Mucosa of descending colon (tissue), 3 donors: ENCODE measurements around the gene VPREB3. TPM values are rescaled to one million over a fixed set of nuclear protein-coding genes. Genes with fewer than 3 reads are reported as not detected.

Experiments used
- ATAC-seq: fragments of 200-7000 bp; cut with Tn5 transposase; one replicate; pipeline ENCODE4 v1.9.1; 2020; ENCODE audit warnings: mild to moderate bottlenecking, moderate library complexity
- DNase-seq, 3 donors: peaks; one replicate each; pipeline ENCODE4 v3.0.0-alpha.2; 2020
- H3K36me3 ChIP-seq: fragments of 200-600 bp; one replicate; pipeline ENCODE4 v1.8.0; 2021; ENCODE audit warnings: low read depth, mild to moderate bottlenecking
- H3K4me1 ChIP-seq: fragments of 200-600 bp; one replicate; pipeline ENCODE4 v1.8.0; 2021; ENCODE audit warnings: low read depth, mild to moderate bottlenecking
- H3K4me3 ChIP-seq: fragments of 200-600 bp; one replicate; pipeline ENCODE4 v1.8.0; 2021; ENCODE audit warnings: mild to moderate bottlenecking
- H3K9me3 ChIP-seq: fragments of 200-600 bp; one replicate; pipeline ENCODE4 v1.8.0; 2021; ENCODE audit warnings: mild to moderate bottlenecking
- CTCF ChIP-seq: fragments of 200-600 bp; IDR thresholded peaks from one replicate; pipeline ENCODE4 v1.8.0; 2022; ENCODE audit warnings: antibody characterized with exemption, mild to moderate bottlenecking
- intact Hi-C, 2 donors: fragments of 100-400 bp; cut with DNase I in 1 of 2; cut with micrococcal nuclease in 1 of 2; formaldehyde crosslinking; loops; one replicate each; pipeline versions ENCODE4 v1.11.0 to v1.11.1; 2022; cut with DNase I, micrococcal nuclease
- total RNA-seq, 3 donors: library from RNA; stranded (reverse); fragmentation: NEBNext Ultra II Directional in 2 of 3; extraction: Animal tissue kit (Norgen Biotek cat#: 25700) in 2 of 3; gene quantifications; one replicate each; pipeline versions ENCODE4 v1.2.1 to v1.2.4, GENCODE V29; 2021 to 2023
- donor health status: DM: no; HTN: no; CAD: no; lungs with moderate emphysema.
- donor health status: DM: no; HTN: no; CAD: no.
- donor health status: DM: no; HTN: yes; CAD: no.

Gene VPREB3
- total RNA-seq, 3 donors from 2014 or later: 0.79 to 1.8 (median 1.2) TPM

GRCh38 chr22:23705358-23705757, 48.9 kb downstream of the VPREB3 start:
- H3K4me3 ChIP-seq: no peak overlapping the region
- no peak for TF ChIP-seq CTCF
- DNase-seq (no peak), ATAC-seq (no peak)
- no peaks in the 10 kb centered on the region for H3K9me3 ChIP-seq
- intact Hi-C loops: no loop called here
- peaks cover 3% of the 10 kb centered on the region for H3K36me3 ChIP-seq
- no peaks in the 10 kb centered on the region for H3K4me1 ChIP-seq

- Histone ChIP-seq H3K9me3 (no peaks in the 10 kb centered on the region), H3K4me3 (no peak overlapping the region), H3K4me1 (no peaks in the 10 kb centered on the region), H3K36me3 (peaks cover 3% of the 10 kb centered on the region)
- intact Hi-C loops: no loop called here
- no peak for ATAC-seq
- no peak for DNase-seq
- no peak for TF ChIP-seq CTCF
These were observed 49.4 kb downstream of the VPREB3 start for GRCh38 chr22:23704829-23705228.

GRCh38 chr22:23704062-23704461, 50.2 kb downstream of the VPREB3 start:
- no peak overlapping the region for H3K4me3 ChIP-seq
- intact Hi-C loops: no loop called here
- H3K9me3 ChIP-seq: no peaks in the 10 kb centered on the region
- H3K4me1 ChIP-seq: no peaks in the 10 kb centered on the region
- TF ChIP-seq CTCF: no peak
- DNase-seq (no peak), ATAC-seq (no peak)
- peaks cover 3% of the 10 kb centered on the region for H3K36me3 ChIP-seq

Other genes with a start within 250 kb of the VPREB3 start
- gene IGLL1, start 174.1 kb downstream of the VPREB3 start, total RNA-seq: not detected
- gene DRICH1, start 122.1 kb downstream of the VPREB3 start, total RNA-seq: 1 to 10 TPM in 1 of 3 donors, under 1 TPM in 2; 0.65 to 1.9 (median 0.85) TPM
- gene RGL4, start 63.4 kb downstream of the VPREB3 start, total RNA-seq: under 1 TPM in 2 of 3 donors, not detected in 1; 0.29 to 0.34 TPM
- gene ZNF70, start 3.3 kb downstream of the VPREB3 start, total RNA-seq: 1 to 10 TPM; 3.4 to 7.5 (median 3.7) TPM
- under 1 TPM in 1 of 3 donors, not detected in 2; 0.44 TPM for gene C22orf15, start 8.6 kb upstream of the VPREB3 start, total RNA-seq
- gene CHCHD10, start 13.5 kb upstream of the VPREB3 start, total RNA-seq: 100 to 1,000 TPM; 279 to 464 (median 462) TPM
- 1 to 10 TPM; 2.0 to 6.3 (median 4.0) TPM for gene MMP11, start 18.4 kb upstream of the VPREB3 start, total RNA-seq
- gene SMARCB1, start 32.5 kb upstream of the VPREB3 start, total RNA-seq: 10 to 100 TPM; 60.1 to 85.1 (median 69.3) TPM
- gene DERL3, start 84.6 kb upstream of the VPREB3 start, total RNA-seq: 10 to 100 TPM in 1 of 3 donors, 1 to 10 TPM in 2; 4.4 to 18.8 (median 7.9) TPM
- 10 to 100 TPM; 11.5 to 14.7 (median 12.5) TPM for gene SLC2A11, start 103.5 kb upstream of the VPREB3 start, total RNA-seq
- 100 to 1,000 TPM; 142 to 414 (median 209) TPM for gene MIF, start 140.0 kb upstream of the VPREB3 start, total RNA-seq
- 1 to 10 TPM; 1.1 to 4.5 (median 2.0) TPM for gene GSTT2B, start 206.8 kb upstream of the VPREB3 start, total RNA-seq
- gene DDTL, start 212.5 kb upstream of the VPREB3 start, total RNA-seq: 1 to 10 TPM in 2 of 3 donors, not detected in 1; 3.8 to 4.0 TPM
- gene DDT, start 220.0 kb upstream of the VPREB3 start, total RNA-seq: 100 to 1,000 TPM; 151 to 232 (median 190) TPM
- gene GSTT2, start 225.7 kb upstream of the VPREB3 start, total RNA-seq: not detected